ENCODE data around the gene GPR39.

The GPR39 gene

DNA sequence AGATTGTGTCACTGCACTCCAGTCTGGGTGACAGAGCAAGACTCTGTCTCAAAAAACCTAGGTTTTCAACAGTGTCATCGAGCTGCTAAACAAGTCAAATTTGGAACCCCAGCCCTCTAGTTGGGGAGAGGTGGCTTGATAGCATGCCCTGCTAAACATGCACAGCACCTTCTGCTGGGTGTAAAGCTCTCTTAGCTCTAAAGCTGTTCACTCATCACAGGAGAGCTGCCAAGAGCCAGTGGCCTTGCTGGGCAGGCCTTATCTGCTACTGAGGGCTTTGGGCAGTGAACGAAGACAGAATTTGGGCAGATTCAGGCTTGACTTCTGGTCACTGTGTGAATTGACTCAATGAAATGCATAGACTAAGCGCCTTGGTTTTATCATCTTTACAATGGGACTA lies 152.1 kb downstream of the GPR39 start:
- no peak for DNase-seq

DNA sequence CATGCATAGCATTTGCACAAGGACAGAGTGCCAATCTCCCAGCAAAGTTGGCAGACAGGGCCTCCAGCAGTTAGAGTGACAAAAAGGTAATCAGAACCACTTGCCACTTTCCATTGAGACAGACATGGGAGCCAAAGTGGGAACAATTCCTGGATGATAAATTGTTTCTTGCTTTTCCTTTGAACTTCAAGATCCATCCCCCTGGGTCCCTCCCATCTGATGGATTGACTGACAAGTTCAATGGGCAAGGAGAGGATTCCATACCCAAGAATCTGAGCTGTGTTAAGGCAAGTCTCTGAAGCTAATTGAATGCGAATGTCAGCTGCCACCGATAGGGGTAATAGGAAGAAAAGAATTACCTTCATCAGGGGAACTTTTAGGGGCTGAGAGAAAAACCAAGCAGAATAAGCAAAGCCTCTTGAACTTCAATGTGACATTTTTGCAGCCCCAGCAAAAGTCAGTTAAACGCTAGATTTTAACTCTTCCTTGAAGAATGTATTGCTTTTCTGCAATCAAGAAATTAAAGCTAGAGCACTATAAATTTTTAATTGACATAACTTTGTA lies 156.9 kb downstream of the GPR39 start:
- no peak for DNase-seq

DNA sequence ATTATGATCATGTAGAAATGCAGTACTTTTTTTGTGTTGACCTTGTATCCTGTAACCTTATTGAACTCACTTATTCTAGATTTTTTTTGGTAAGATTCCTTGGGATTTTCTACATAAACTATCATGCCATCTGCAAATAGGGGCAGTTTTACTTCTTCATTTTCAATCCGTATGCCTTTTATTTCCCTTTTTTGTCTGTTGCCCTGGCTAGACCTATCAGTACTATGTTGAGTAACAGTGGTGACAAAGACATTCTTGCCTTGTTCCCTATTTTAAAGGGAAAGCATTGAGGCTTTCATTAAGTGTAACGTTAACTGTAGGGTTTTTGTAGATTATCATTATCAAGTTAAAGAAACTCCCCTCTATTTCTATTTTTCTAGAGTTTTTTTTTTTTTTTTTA lies 161.1 kb downstream of the GPR39 start:
- DNase-seq = no peak

DNA sequence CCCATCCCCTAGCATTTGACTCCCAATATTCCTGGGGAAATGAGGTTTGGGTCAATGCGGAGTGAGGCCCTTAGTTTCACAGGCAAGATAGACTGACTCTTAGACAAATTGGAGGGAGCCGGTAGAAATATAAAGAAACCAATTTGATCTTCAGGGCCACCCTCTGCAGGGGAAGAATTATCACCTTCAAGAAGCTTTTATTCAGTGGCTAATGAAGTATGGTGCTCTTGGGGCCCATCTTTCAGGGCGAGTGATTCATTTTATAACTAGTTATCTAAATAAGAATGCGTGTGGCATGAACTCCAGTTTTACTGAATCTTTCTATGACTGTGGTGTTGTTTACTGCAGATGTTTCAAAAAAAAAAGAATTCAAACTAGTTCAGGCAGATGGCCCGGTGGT lies 165.0 kb downstream of the GPR39 start:
- DNase-seq = no peak

DNA sequence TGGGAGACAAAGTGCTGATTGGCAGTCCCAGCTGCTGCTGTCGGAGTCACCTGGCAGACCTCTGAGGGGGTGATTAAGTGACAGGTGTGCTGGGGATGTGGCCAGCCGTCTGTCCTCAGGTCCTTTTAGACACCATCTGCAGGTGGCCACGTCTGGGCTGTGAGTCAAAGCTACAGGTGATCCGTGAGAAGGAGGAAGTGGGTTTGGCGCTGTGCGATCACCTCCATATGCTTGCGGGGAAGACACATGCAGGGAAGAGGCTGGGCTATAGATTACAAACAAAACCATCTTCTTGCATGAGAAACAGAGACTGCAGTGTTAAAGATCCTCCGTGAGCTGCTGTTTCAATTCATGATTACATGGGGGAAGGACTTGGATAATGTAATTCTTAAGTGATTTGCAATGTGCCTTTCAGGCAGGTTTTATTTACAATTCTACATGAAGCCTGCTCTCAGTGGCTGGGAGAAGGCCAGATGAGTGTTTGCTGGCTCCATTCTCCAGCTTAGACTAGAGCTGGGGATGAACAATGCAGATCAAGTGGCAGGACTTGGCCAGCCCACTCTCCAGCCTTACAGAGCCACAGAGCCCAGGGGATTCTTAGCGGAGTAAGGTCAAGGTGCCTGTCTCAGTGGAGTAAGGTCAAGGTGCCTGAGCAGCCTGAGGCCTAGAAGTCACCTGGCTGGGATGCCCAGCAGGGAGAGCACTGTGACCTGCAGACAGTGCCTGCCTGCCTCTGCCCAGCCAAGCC lies 165.6 kb downstream of the GPR39 start:
- no peak for DNase-seq

DNA sequence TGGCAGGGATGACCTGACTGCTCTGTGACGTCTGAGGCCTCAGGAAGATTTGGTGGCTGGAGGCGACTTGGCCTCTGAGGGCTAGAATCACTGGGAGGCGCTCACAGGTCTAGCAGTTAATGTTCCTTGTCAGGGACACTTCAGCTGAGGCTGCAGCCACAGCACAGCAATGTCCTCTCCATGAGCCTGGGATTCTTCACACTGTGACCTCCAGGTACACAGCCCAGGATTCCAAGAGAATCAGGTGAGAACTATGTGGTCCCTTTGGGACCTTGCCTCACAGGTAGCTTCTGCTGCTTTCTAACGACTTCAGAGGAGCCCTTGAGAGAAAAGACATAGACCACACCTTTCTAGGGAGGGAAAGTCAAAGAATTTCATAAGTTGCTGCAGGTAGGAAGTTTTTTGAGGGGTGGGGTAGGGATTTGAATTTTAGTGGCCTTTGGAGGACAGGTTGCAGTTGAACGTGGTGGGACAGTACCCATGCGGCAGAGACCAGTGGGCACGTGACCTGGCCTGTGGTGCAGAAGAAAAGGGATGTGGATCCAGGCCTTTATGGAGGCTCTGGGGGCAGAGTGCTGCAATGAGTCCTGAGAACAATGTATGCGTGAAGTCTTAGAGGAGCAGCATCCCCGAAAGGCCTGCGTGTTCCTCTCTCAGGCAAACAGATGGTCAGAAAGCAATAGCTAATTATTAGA lies 167.2 kb downstream of the GPR39 start:
- DNase-seq = no peak

DNA sequence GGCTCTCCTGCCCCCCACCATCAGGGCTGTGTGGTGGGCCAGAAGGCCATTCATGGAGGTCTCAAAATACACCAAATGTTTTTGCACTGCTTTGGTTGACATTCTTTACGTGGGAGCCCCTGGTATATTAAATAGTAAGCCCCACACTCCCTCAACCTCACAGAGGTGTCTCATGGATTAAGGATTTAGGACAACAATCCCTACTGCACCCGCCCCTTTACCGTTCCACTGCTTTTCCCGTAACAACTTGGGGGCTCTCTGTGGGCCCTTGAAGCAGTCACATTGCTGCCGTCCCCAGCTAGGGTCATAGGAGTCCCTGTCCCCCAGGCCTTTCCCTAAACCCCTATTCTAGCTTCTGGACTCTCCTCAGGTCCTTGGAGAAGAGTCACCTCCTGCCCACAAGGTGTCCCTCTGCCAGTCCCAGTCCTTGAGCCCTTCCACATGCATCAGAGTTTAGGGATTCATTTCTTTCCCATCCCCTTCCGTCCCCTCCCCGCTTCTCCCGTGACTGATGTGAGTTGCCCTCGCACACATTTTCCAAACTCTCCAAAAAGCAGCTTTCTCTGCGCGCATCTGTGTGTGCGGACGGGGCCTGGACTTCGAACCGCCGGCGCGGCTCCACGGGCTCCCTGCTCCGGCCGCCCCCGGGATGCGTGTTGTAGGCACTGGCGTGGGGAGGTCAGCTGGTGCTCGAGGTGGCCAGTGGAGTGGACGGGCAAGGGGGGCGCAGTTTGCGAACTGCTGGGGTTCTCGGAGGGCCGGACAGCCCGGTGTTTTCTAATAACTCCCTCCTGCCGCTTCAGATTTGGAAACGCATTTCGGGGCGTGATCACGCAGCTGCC lies 168.6 kb downstream of the GPR39 start:
- no peak for DNase-seq

DNA sequence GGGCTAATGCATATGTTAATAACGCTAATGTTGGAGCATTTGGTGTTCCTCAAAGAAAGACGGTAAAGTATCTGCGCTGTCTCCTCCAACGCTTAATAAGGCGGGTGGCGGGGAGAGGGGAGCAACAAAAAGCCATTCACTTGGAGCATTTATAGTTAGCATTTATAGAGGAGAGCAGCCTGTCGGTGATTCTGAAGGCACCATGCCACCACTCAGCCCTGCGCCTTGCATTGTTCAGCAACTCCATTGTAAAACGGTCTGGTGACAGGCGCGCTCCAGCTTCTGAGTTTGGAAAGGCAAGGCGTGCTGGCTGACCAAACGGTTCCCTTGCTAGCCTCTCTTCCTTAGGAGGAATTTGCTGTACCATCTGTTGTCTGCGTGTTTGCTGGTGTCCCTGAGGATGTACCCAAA lies 169.5 kb downstream of the GPR39 start:
- DNase-seq = no peak

DNA sequence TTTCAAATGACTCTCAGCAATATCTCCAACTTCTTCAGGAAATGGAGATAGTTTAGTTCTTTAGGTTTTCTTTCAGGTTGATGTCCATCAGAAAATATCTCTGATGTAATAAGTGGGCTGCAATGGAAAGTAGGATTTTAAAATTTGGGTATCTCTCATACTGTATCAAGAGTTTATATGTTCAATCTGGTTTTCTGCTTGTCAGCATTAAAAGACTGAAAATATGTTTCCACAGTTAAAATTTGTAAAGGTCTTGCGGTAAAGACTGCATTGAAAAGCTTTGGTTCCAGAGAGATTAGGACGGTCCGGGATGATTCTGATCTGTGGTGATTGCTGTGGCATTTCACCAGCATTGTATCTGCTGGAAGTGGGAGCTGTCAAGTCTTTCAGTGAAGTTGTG lies 170.2 kb downstream of the GPR39 start:
- no peak for DNase-seq

DNA sequence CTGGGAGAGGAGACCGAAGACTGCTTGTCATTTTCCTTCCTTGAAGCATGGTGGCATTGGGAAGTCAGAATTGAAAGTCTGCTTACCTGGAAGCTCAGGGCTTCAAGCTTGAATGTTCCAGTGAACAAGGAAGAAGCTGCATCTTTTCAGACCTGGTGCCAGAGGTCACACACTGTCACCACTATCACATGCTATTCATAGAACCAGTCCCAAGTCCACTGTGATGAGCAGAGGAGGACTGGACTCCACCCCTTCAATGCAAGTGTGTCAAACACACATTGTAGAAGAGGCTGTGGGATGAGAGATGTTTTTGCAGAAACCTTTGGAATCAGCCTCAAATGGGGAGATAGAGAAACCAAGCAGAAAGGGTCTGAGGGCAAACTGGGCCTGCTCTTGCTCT lies 172.0 kb downstream of the GPR39 start:
- no peak for DNase-seq

DNA sequence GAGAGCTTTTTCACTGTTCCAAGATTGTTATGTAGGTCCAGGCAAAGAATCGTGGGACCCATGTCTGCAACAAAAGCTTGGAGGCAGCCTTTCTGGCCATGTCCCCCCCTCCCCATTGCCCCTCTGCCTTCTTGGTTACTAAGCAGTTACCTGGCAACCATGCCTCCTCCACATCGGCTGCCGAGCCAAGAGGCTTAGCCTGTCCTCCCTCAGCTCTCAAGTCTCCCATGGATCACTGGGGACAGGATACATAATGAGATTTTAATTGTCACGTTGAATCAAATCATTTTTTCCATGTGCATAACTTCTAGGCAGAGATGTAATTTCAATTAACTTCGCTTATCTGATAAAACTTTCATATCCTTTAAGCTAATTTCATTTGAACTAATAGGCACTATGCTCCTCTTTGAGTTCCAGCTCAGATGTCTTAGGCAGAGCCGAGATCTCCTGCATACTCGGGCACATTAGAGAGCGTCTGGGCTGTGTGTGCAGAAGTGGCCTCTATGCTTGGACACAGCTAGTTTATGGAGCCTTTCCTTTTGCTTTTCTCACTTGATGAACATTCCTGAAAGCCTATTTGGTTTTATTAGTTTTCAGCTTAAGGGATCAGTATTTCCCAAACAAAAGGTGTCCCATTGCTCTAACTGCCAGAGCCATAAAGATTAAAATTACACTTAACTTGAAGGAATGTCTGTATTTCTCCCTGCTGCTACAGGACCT lies 172.7 kb downstream of the GPR39 start:
- no peak for DNase-seq

DNA sequence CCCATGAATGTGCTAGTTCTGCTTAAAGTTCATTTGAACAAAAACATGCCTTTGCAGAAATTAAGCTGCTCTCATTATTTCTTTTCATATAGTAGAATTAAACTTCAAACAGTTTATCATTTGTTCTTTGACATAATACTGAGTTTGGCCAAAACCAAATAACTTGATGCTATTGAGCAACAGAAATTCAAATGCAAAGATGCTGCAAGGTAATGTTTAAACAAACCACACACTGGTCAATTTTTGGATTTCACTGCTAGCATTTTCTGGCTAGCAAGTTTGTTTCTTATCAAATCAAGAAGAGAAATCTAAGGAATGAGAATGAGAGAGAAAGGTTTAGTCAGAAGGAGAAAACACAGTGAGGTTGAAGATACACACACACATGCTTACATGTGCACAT lies 173.4 kb downstream of the GPR39 start:
- no peak for DNase-seq

DNA sequence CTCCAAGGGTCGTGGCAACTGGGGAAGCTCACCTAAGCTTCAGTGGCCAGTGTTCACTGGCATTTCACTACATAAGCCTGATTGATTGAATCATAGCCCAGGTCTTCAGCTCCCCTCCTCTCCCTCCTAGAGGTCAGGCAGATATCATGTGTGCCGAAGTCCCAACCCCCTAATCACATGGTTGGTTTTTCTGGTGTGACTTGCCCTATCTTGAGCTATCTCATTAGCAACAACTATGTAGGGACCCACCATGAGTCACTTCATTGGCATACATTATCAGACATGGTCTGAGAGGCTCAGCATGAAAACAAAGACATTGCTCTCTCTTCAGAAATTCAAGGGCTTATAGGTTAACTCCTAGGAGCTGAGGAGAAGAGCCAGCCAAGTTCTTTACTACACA lies 176.6 kb downstream of the GPR39 start:
- no peak for DNase-seq

DNA sequence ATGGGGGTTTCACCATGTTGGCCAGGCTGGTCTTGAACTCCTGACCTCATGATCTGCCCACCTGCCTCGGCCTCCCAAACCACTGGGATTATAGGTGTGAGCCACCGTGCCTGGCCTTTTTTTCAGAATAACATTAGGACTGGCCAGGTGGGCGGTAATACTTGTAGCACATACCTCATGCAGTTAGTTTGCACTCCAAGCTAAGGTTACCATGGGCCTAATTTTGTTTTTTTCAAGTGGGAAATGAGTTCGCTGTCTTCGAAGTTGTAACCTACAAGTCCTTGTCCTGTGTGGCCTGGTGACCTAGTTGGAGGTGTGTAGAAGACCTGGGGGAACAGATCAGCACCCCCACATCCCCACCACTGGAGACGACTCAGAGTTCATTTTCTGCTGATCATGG lies 178.6 kb downstream of the GPR39 start:
- no peak for DNase-seq

DNA sequence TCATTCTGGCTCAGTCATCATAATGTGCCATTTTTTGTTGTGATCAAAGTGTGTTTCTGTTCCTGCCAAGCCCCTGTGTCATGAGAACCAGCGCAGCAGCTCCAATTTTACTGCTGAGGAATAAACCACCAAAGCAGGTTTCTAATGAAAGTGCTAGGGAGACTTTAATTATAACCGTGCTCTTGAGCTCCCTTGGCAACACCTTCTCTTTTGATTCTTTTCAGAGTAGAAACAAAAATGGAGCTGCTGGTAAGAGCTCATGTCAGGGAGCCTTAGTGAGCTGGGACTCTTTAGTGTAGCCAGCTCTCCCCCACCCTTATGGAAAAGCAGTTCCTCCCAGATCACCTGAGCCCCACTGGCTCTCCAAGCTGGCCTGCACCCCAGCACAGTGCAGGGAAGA lies 179.1 kb downstream of the GPR39 start:
- DNase-seq = no peak

DNA sequence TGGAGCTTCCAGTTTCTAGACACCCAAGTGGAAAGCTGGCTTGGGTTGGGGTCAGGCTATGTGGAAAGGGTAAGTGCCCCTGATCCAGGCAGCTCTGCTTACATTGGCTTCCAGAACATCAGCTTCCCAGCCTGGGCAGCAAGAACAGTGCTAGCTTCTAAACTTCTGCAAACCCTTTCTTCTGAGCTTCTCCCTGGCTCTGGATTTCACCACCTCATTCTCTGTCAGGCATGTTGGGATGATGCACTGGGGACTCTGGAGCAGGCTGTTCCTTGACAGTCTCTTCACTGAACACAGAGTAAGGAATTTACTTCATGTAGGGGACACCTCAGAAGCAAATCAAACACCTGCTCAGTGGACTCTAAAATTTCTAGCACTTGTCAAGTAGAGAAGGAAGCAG lies 180.6 kb downstream of the GPR39 start:
- DNase-seq = no peak

DNA sequence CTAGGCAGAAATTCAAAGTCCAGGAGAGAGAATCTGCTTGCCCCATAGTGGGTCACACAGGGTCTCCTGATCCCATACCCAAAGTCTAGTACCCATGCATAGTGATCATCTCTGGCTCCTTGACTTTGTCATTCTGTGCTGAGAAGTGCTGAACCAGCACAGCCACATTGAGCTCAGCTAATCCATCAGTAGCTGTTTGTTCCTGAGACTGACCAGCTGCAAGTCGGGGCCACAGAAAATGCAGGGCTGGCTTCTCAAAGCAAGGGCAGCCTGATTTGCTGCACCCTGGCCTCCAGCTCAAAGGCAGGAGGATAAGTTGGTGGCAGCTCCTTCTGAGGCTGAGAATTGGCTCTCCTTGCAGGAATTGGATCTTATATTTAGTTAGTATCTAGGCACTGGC lies 181.2 kb downstream of the GPR39 start:
- DNase-seq = no peak

DNA sequence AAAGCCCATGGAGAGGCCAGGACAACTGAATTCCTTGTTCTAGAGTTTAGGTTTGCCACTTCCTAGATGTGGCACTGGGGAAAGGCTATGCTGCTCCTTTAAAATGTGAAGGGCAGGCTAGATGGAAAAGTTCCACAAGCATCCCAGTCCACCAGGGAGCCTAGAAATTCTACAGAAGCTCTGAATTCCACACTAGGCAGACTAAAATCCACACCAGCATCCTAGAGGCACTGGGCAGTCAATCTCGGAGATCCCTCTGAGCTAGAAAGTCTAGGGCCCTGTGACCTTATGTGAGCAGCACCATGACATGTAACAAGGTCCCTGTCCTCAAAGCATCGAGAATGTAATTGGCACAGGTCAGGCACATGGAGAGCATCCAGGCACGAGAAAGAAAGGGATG lies 181.9 kb downstream of the GPR39 start:
- DNase-seq = no peak

DNA sequence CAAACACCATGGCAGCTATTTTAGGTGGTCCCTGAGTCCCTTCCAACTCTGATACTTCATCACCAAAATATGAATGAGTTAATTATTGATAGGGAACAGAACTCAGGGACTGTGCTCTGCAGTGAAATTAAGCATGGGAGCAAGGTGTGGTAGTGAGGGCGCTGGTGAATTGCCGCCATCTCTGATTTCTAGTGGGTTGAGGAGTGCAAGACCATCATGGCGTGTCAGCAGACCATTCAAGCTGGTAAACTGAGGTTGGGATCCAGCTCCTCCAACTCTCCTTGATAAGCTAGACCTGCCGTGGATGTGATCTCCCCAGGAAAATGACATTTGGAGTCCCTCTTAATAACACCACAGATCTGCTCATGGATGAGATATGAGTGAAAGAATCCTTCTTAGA lies 183.0 kb downstream of the GPR39 start:
- no peak for DNase-seq

DNA sequence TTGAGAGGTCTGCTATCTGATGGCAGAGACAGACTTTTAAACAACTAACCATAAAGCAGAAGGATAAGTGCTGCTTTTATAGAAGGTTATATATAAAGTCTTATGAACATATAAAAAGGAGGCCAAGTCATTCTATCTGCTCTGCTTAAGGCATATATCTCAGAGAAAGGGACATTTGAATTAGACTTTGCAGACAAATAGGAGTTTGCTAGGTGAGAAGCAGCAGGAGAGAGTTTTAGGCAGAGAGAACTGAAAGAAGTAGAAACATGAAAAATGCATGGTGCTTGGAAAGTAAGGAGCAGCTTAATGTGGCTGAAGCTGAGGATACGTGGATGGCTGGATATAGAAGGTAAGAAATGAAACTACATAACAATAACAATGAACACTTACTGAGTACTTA lies 188.0 kb downstream of the GPR39 start:
- no peak for DNase-seq

DNA sequence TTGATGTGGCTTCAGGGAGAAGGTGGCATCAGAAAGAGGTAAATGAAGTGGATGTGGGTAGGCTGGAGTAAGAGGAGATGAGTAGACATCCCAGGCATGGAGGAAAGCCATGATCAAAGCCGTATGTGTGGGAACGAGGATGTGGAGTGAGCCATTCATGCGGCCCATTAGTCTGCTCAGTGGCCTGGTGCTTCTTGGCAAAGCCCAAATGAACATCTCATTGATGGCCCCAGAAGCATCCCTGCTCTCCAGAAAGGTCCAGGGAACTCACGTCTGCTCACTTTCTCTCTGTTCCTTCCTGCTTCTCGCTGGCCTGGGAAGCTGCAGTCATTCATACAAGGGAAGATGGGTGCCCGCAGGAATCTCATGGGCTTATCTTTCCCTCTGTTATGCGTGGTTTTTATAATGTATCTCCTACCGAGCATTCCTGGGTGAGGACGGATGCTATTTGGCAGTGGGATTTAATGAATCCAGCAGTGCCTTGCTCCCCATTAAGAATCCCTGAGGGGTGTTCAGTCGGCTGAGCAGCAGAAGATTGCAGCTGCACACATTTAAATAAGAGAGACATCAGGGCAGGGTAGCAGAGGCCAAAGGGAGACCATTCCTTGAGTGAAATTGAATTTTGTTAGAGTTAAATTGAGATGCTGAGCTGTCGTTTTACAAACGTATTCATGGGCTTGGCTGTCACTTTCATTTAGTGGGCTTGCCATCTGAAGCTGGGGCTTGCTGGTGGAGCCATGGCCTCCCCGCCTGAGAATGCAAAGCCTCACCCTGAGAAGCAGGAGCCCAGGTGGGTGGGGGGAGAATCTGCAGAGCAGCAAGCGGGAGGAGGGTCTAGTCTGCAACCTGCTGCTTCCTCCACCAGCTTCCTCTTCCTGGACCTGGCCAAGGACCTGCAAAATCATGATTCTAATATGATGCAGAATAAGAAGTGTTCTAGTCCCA lies 188.9 kb downstream of the GPR39 start:
- DNase-seq = no peak

DNA sequence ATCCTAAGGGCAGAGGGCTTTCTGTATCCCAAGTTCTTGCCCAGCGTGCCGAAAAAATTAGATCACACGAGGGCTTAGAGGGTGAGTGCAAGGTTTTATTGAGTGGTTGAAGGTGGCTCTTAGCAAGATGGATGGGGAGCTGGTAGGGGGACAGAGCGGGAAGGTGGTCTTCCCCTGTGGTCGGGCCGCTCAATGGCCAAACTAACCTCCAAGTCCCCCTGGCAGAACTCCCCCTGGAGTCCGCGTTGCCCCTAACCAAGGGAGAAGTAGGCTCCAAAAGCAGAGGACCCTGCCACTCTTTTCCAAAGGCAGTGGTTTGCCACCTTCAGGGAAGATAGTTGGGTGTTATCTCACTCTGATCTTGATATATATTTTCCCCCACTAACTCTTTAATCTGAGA lies 190.0 kb downstream of the GPR39 start:
- no peak for DNase-seq
